ENCODE results near the gene PDP2.

- TF ChIP-seq CTCF (IDR thresholded peaks at IDR 0.05) (no peak), POLR2A (IDR thresholded peaks at IDR 0.05) (no peak)
Observed at GRCh38 chr16:66903544-66904427, 23.5 kb downstream of the PDP2 start.
